Stimulated activated CD4-positive, alpha-beta T cell treated with anti-CD3 and anti-CD28 coated beads, TNF-alpha, amount 100 ng/mL, for 1 hour (primary cell): ENCODE measurements around the gene PLCB3.

Experiments used
- DNase-seq, 3 donors: peaks; one replicate each; pipeline ENCODE4 v3.0.0-alpha.2; 2020; ENCODE audit warnings: low read depth in 3 of 3, low spot score in 1 of 3

The PLCB3 gene

DNA sequence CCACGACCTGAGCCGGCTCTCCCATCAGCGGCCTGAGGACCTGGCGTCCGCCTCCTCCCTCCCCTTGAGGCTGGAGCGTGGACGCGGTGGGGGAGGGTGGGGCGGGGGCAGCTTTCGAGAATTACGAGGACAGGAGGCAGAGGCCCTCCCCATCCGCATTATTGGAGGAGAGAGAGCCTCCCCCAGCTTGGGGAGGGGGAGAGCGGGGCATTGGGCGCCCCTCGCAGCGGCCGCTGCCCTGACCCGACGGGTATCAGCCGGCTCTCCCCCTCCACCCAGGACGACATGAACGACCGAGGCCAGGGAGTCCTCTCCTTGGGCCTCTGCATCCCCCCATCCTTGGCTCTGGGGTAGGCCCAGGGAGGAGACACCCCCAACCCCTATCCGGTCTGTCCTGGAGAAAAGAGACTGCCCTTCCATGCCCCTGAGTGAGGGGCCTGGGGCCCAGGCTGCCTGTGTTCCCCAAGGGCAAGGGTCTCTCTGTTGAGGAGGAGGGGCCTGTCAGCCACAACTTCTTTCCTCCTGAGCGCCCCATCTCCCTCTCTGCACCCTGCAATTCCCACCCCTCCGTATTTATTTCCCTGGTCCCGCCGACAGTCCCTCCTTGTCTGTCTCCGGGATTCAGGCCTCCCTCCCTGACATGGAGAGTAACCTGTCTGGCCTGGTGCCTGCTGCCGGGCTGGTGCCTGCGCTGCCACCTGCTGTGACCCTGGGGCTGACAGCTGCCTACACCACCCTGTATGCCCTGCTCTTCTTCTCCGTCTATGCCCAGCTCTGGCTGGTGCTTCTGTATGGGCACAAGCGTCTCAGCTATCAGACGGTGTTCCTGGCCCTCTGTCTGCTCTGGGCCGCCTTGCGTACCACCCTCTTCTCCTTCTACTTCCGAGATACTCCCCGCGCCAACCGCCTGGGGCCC is 34.8 kb downstream of the PLCB3 start:
- DNase-seq, result no peak

DNA sequence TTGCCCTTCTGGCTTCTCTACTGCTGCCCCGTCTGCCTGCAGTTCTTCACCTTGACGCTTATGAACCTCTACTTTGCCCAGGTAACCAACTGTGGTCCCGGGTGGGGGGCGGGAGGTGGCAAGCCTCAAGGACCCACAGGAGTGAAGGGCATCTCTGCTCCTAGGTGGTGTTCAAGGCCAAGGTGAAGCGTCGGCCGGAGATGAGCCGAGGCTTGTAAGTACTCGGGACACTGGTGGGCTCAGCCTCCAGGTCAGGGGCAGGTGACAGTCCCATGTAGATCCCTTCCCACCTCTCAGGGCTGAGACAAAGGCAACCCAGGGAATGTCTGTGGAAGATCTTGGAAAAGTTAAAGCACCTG is 35.5 kb downstream of the PLCB3 start:
- no peak for DNase-seq

DNA sequence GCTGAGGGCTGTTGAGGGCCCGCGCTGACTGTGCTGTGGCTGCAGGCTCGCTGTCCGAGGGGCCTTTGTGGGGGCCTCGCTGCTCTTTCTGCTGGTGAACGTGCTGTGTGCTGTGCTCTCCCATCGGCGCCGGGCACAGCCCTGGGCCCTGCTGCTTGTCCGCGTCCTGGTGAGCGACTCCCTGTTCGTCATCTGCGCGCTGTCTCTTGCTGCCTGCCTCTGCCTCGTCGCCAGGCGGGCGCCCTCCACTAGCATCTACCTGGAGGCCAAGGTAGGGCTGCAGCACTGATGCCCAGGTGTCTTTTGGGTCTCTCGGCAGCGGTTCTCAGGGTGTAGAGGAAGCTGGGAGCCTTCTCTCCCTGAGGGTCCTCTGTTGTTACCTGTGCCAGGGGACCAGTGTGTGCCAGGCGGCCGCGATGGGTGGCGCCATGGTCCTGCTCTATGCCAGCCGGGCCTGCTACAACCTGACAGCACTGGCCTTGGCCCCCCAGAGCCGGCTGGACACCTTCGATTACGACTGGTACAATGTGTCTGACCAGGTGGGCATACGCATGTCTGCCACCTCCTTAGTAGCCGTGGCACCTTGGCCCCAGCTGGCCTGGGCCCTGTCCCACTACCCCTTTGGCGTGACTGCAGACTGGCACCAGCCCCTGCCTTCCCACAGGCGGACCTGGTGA is 36.5 kb downstream of the PLCB3 start:
- DNase-seq, result no peak

DNA sequence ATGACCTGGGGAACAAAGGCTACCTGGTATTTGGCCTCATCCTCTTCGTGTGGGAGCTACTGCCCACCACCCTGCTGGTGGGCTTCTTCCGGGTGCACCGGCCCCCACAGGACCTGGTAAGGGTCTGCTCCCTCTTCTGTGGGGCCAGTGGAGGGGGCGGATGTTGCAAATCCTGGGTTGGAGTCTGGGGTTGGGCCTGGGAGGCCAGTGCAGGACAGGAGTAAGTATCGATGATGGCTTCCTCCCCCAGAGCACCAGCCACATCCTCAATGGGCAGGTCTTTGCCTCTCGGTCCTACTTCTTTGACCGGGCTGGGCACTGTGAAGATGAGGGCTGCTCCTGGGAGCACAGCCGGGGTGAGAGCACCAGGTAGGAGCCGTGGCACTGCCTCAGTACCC is 37.0 kb downstream of the PLCB3 start:
- DNase-seq, result no peak

DNA sequence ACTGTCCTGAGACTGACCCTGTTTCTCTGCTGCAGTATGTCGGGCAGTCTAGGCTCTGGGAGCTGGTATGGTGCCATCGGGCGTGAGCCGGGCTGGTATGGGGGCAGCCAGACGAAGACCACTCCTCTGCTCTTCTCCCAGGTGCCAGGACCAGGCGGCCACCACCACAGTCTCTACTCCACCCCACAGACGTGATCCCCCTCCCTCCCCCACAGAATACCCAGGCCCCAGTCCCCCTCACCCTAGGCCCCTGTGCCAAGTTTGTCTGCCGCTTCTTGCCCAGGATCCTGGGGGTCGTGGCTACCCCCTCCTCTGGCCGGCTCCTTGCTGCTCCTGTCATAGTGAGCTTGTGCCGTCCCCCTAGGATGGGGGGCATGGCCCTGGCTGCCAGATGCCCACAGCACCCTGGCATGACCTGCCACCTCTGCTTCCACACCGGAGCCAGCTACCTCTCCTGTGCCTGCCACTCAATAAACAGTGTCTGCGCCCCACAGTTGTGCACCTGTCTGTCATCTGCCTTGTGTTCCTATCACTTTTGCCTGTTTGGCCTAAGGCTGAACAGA is 37.8 kb downstream of the PLCB3 start:
- no peak for DNase-seq

DNA sequence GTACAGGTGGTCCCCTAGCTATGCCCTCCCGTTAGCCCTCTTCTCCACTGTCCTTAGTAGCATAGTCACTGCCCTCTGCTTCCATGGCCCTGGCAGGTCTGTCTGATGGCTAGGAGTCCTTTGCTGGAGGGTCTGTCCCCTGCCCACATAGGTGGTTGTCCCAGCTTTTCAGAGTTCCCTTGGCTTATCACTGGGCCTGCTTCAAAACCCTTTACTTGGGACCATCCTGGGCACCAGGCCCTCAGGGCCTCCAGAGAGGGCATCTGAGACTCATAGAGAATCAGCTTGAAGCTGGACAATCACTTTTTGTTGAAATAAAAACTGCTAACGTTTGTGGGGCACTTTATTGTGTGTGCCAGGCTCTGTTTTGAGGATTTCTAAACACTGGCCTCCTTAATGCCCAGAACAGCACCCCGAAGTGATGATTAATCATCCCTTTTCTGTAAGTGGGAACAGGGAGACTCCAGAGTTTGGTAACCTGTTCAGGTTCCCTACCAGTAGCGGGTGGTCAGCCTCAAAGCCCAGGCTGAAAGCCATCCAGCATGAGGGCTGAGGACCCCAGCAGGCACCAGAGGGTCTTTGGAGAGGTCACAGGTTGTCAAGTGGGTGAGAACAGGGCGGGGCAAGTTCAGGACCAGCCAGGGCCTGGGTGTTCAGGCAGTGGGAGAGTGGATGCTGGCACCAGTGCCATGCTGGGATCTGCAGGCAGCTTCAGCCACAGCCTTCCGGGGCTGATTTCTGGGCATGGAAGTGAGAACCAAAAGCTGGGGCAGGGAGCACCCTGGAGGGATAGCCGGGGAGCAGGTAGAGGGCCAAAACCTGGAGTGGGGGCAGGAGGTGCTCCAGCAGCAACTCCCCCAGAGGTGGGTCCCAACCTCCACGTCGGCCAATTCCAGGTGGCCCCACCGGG is 39.3 kb downstream of the PLCB3 start:
- no peak for DNase-seq

DNA sequence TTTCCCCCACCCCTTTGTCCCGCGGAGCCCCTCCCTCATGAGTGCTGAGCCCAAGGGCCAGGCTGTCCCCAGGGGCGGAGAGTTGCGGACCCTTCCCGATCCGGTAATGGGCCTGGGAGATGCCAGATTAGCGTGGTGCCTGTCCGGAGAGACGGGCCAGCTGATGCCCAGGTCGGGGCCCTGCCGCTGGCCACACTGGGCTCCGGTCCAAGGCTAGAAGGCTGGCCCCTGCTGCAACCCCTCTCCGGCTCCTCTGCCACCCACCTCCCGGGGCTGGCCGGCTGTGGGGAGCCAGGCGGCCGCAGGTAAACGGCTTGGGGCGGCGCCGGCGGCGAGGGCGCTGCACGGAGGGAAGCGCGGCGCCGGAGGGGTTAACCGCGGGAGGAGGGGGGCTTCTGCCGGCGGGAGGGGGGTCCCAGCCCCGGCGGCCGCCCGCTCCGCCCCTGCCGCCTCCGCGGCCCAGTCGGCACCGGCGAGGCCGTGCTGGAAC is 40.0 kb downstream of the PLCB3 start, which contains the start of gene KCNK4:
Gene KCNK4, plus strand, starts transcription at position 41 of the 490 bp plus-strand sequence. CDS start 1,717 bp downstream, outside the sequence.
- no peak for DNase-seq

DNA sequence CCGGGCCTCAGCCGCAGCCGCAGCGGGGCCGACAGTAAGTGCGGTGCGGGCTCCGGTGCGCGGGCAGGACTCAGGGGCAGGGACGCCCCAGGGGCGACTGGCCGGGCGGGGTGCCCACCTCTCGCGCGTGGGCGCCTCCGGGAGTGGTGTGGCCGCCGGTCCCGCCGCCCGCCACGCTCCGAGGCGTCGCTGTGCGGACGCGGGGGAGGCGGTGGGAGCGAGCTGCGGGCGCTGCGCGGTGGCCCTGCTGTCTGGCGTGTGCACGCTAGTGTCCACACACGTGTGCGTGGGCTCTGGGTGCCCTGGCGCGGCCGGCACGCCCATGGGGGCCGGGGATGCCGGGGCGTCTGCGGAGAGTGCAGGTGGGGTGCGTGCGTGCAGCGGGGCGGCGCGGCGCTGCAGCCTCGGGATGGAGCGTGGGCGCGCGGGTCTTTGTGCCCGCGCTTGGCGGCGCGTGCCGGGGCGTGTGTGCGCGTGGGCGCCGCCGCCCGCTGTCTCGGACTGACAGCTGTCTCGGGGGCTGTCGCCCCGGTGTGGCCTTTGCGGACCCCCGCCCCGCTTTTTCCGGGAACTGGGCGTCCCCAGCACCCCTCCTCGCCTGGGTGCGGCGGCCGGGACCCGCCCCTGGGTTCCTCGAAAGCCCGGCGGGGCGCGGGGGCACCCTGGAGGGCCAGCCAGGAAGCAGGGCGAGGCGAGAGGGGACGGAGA is 40.6 kb downstream of the PLCB3 start:
- no peak for DNase-seq

DNA sequence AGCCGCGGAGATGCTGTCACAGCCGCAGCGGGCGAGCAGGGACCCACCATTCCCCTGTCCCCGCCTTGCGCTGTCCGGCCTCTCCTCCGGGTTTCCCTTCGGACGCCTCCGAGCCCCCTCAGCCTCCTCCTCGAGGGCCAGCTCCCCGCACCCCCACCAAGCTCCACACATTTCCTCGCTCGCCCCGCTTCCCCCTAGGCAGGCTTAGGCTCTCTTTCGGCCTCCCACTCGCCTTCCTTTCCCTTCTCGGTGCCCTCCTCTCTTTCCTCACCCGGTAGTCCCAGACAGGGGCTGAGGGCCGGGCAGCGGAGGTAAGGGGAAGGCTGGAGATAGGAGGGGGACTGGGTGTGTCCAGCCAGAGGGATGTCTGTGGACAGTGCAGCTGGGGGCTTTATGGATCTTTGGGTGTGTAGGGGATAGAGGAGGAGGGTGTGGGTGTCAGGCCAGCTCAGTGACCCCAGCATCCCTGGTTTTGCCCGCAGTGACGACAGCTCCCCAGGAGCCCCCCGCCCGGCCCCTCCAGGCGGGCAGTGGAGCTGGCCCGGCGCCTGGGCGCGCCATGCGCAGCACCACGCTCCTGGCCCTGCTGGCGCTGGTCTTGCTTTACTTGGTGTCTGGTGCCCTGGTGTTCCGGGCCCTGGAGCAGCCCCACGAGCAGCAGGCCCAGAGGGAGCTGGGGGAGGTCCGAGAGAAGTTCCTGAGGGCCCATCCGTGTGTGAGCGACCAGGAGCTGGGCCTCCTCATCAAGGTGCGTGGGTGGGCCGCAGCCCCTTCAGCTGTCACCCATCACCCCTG is 41.3 kb downstream of the PLCB3 start:
- no peak for DNase-seq

DNA sequence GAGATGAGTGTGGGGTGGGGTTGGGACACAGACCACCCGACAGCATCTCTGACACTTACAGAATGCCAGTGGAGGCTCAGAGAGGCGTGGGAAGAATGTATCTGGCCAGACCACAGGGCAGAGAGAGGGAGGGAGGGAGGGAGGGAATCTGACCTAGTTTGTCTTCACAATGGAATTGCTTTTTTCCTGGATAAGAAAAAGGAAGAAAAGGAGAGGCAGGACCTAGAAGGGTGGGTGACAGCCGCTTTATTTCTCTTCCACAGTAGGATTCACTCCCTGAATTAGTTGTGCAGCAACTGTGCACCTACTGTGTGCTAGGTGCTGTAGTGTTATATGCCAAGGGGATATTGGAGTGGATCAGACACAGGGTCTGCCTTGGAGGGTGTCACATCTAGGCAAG is 43.4 kb downstream of the PLCB3 start:
- no peak for DNase-seq

DNA sequence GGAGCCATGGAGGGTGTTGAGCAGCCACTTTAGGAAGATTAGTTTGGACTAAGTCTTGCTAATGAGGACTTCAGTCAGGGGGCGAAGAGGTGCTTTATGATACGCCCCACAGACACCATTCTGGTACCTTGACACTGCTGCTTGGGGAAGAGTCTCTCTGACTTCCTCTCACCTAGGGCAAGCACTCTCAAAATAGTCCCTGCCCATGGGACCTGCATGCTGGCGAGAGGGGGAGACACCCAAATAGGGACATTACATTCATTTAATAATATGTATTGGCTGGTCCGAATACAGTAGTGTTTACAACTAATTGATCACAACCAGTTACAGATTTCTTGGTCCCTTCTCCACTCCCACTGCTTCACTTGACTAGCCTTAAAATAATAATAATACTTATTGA is 44.4 kb downstream of the PLCB3 start:
- no peak for DNase-seq

DNA sequence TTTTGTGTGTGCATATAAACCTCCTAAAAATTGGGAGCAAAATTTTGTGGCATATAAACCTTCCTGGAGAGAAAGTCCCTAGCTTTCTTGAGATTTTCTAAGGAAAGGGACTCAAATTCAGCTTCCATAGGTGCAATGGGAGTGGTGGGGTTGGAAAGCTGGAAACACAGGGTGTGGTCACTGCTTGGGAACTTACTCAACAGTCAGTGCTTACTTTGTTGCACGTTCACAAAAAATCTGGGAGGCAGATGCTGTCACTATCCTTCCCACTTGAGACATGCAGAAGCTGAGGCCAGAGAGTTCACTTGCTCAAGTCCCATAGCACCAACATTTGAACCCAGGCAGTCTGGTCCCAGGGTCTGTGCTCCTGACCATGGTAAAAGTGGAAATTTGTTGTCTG is 44.9 kb downstream of the PLCB3 start:
- no peak for DNase-seq

DNA sequence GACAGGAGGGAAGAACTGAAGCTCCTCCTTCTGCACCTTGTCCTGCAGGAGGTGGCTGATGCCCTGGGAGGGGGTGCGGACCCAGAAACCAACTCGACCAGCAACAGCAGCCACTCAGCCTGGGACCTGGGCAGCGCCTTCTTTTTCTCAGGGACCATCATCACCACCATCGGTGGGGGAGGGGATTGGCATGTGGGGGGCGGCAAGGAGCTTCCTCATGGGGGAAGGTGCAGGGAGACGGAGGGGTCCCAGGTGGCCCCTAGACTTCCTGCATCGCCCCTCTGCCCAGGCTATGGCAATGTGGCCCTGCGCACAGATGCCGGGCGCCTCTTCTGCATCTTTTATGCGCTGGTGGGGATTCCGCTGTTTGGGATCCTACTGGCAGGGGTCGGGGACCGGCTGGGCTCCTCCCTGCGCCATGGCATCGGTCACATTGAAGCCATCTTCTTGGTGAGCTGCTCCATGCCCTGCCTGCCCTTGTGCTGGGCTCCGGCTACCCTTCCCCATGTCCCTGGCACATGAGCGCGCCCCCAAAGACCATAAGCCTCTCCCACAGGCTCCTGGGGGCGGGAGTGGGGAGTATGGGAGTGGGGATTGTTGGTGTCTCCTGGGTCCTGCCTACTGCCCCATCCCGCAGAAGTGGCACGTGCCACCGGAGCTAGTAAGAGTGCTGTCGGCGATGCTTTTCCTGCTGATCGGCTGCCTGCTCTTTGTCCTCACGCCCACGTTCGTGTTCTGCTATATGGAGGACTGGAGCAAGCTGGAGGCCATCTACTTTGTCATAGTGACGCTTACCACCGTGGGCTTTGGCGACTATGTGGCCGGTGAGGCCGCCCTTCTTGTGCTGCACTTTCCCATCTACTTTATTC is 45.7 kb downstream of the PLCB3 start:
- DNase-seq, result no peak

DNA sequence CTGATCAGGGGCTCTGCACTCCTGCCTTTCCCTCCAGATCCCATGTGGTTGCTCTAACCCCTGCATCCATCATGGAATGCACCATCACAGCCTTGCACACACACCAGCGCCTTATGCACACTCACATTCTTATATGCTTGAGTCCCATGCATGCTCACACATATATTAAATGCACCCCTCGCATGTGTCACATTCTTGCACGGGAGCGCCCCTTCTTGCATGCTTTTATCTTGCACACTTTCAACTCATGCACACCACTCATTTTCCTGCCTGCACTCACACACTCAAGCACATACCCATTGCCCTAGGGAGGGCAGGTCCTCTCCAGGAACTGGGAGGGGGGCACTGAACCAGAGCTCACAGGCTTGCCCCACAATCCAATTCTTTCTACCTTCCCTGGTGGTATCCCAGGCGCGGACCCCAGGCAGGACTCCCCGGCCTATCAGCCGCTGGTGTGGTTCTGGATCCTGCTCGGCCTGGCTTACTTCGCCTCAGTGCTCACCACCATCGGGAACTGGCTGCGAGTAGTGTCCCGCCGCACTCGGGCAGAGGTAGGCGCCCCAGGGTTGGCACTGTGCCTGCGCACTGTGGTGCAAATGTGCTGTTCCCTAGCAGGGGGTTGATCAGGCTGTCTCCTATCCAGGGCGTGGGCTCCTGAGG is 46.5 kb downstream of the PLCB3 start:
- no peak for DNase-seq

DNA sequence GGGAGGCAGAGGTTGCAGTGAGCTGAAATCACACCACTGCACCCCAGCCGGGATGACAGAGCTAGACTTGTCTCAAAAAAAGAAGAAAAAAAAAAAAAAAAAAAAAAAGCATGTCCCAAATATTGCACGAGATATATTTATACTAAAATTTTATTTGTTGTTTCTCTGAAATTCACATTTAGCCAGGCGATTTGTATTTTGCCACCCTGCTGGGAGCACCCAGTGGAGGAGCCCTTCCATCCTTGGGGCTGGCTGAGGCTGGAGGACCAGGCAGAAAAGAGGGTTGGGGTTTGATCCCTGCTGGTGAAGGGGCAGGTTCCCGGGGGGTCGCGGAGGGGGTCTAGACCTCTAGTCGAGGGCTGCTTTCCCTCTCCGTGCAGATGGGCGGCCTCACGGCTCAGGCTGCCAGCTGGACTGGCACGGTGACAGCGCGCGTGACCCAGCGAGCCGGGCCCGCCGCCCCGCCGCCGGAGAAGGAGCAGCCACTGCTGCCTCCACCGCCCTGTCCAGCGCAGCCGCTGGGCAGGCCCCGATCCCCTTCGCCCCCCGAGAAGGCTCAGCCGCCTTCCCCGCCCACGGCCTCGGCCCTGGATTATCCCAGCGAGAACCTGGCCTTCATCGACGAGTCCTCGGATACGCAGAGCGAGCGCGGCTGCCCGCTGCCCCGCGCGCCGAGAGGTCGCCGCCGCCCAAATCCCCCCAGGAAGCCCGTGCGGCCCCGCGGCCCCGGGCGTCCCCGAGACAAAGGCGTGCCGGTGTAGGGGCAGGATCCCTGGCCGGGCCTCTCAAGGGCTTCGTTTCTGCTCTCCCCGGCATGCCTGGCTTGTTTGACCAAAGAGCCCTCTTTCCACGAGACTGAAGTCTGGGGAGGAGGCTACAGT is 47.9 kb downstream of the PLCB3 start:
- DNase-seq, result no peak

DNA sequence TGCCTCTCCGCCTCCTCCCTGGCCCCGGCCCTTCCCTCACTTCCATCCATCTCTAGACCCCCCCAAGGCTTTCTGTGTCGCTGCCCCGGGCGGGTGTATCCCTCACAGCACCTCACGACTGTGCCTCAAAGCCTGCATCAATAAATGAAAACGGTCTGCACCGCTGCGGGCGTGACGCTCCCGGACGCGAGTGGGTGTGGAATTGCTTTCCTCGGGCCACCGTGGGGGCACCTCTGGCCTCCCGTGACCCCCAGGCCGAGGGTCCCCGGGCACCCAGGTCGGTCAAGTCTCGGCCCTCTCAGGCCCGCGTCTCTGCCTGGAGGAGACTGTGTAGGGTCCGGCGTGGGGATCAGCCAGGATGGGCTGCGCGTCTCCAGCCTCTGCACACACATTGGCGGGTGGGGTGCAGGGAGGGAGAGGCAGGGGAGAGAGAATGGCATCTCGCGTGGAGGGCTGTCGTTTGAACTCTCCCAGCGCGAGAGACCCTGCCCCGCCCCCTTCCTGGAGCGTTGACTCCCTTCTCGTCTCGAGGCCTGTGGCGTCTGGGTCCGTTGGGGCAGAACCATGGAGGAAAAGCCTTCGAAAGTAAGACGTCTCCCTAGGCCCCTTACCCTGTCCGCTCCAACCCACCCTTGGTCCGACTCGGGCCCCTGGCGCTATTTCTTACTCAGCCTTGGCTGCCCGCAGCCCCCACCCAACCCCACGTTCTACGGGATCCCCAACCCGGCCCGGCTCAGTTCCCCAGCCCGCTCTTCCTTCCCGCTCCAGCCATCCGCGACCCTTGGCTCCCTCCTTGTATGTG is 48.7 kb downstream of the PLCB3 start, which contains the start of gene CATSPERZ:
Gene CATSPERZ, plus strand, starts transcription at position 512 of the 802 bp plus-strand sequence. Its CDS starts 53 bp downstream, at position 565.
- DNase-seq, result no peak
